Neural cell (in vitro differentiated cells): ENCODE data around the gene HOXA10. TPM values are rescaled to one million over a fixed set of nuclear protein-coding genes. Genes with fewer than 3 reads are reported as not detected.

Source experiments
- H2AFZ ChIP-seq: fragments of 200-600, 300-800 bp; sonication (generic), shearing (Covaris generic); 2 replicates; pipeline ENCODE4 v1.6.0; 2014; ENCODE audit warnings: low read depth, mild to moderate bottlenecking, antibody characterized with exemption, low read length, moderate library complexity
- H3F3A ChIP-seq: fragments of 200-600 bp; shearing (Covaris generic); 2 replicates; pipeline ENCODE4 v1.6.1; 2016; ENCODE audit warnings: mild to moderate bottlenecking, moderate library complexity, mixed read lengths, antibody characterized with exemption, low read length; ENCODE audit not compliant: insufficient read depth, poor library complexity, severe bottlenecking
- H3K27ac ChIP-seq: fragments of 200-600, 300-800 bp; sonication (generic), shearing (Covaris generic); 2 replicates; pipeline ENCODE4 v1.5.1; 2014; ENCODE audit warnings: mild to moderate bottlenecking, low read length, moderate library complexity
- H3K27me3 ChIP-seq: fragments of 300-800, 200-600 bp; sonication (generic), shearing (Covaris generic); 2 replicates; pipeline ENCODE4 v1.6.0; 2014; ENCODE audit warnings: mild to moderate bottlenecking, low read depth, low read length, moderate library complexity; ENCODE audit not compliant: insufficient read depth
- H3K36me3 ChIP-seq: fragments of 300-800, 200-600 bp; sonication (generic), shearing (Covaris generic); 2 replicates; pipeline ENCODE4 v1.5.1; 2014; ENCODE audit warnings: mild to moderate bottlenecking, antibody characterized with exemption, low read length, moderate library complexity; ENCODE audit not compliant: insufficient read depth
- H3K4me2 ChIP-seq: fragments of 300-800, 200-600 bp; sonication (generic), shearing (Covaris generic); 2 replicates; pipeline ENCODE4 v1.6.0; 2014; ENCODE audit warnings: mild to moderate bottlenecking, low read length
- H3K4me3 ChIP-seq: fragments of 300-800, 200-600 bp; sonication (generic), shearing (Covaris generic); 2 replicates; pipeline ENCODE4 v1.5.1; 2014; ENCODE audit warnings: mild to moderate bottlenecking, low read length, moderate library complexity
- H3K79me2 ChIP-seq: fragments of 200-600 bp; shearing (Covaris generic); replicated peaks from 2 replicates; pipeline ENCODE4 v1.6.0; 2014; ENCODE audit warnings: mild to moderate bottlenecking, low read length, moderate library complexity; ENCODE audit not compliant: insufficient read depth
- H3K9ac ChIP-seq: fragments of 300-800, 200-600 bp; sonication (generic), shearing (Covaris generic); 2 replicates; pipeline ENCODE4 v1.6.1; 2016; ENCODE audit warnings: mild to moderate bottlenecking, low read length, mixed read lengths
- H3K9me2 ChIP-seq: fragments of 200-600 bp; shearing (Covaris generic); 2 replicates; pipeline ENCODE4 v1.6.1; 2016; ENCODE audit warnings: mild to moderate bottlenecking, low read length, mixed read lengths; ENCODE audit not compliant: insufficient read depth
- H3K9me3 ChIP-seq: fragments of 200-600, 300-800 bp; sonication (generic), shearing (Covaris generic); 2 replicates; pipeline ENCODE4 v1.6.1; 2016; ENCODE audit warnings: mild to moderate bottlenecking, mixed run types, low read length, moderate library complexity, mixed read lengths
- H4K20me1 ChIP-seq: fragments of 200-600 bp; shearing (Covaris generic); 2 replicates; pipeline ENCODE4 v1.6.1; 2016; ENCODE audit warnings: mild to moderate bottlenecking, mixed run types; ENCODE audit not compliant: insufficient read depth
- EP300 ChIP-seq: fragments of 450-650 bp; conservative IDR thresholded peaks from 2 replicates; pipeline ENCODE4 v1.6.1; 2014; ENCODE audit warnings: antibody characterized with exemption, mild to moderate bottlenecking, moderate library complexity; ENCODE audit not compliant: poor library complexity, severe bottlenecking
- EZH2 ChIP-seq: fragments of 200-600, 300-800 bp; shearing (Covaris generic), sonication (generic); IDR thresholded peaks from 2 replicates; pipeline ENCODE4 v1.6.1; 2014; ENCODE audit warnings: antibody characterized with exemption, low read length, borderline replicate concordance, mild to moderate bottlenecking; ENCODE audit not compliant: insufficient read depth, poor library complexity, severe bottlenecking
- MXI1 ChIP-seq: fragments of 450-650 bp; conservative IDR thresholded peaks from 2 replicates; pipeline ENCODE4 v1.6.1; 2014; ENCODE audit warnings: antibody characterized with exemption, mild to moderate bottlenecking; ENCODE audit not compliant: poor library complexity, severe bottlenecking
- POLR2AphosphoS5 ChIP-seq: IDR thresholded peaks from 2 replicates; pipeline ENCODE4 v1.6.1; 2012
- RAD21 ChIP-seq: fragments of 450-650 bp; conservative IDR thresholded peaks from 2 replicates; pipeline ENCODE4 v1.6.1; 2014; ENCODE audit warnings: antibody characterized with exemption, mild to moderate bottlenecking, moderate library complexity
- SMC3 ChIP-seq: fragments of 450-650 bp; conservative IDR thresholded peaks from 2 replicates; pipeline ENCODE4 v1.6.1; 2014; ENCODE audit warnings: antibody characterized with exemption, mild to moderate bottlenecking, moderate library complexity; ENCODE audit not compliant: poor library complexity
- TAF1 ChIP-seq: IDR thresholded peaks from 2 replicates; pipeline ENCODE4 v1.6.1; 2012; ENCODE audit warnings: low read depth
- polyA plus RNA-seq: library from polyadenylated mRNA; depleted of rRNA; stranded (reverse); fragments of >200 nt; gene quantifications from 2 replicates; pipeline ENCODE4 v1.2.3, GENCODE V29; 2014
- TF ChIP-seq, protein P1 (sequence below): fragments of 450-650 bp; IDR thresholded peaks from 2 replicates; pipeline ENCODE4 v1.5.1; 2014; ENCODE audit warnings: antibody characterized with exemption, mild to moderate bottlenecking, moderate library complexity; ENCODE audit not compliant: poor library complexity, severe bottlenecking
- TF ChIP-seq, protein P2 (sequence below): IDR thresholded peaks from 2 replicates; pipeline ENCODE4 v1.6.1; 2012; ENCODE audit warnings: borderline replicate concordance

The HOXA10 gene
- polyA plus RNA-seq, 1 donor from 2014 or later: not detected

DNA sequence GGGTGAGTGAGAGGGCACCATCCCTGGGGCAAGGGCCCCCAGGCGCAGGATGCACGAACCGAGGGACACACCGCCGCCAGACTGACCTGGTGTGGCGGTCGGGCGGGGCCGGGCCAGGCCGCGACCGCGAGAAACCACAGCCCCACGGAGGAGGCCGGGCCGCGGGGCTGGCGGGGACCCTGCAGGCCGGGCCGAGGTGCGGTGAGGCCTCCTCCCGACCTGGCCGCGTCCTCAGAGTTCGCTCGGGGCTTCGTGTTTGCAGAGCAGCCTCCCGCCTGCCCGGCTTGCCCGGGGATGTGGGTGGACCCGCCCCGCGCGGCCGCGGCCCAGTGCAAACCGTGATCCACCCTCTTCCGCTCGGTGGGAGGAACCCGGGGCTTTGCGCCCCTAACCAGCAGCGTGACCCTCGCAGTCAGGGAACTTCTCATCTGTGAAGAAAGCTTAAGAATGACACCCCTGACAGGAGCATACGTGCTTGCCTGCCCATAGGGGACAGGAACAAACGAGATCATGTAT lies 46.4 kb upstream of the HOXA10 start:
- H2AFZ ChIP-seq: no peak overlapping the region
- no peaks in the 10 kb centered on the region for H3K79me2 ChIP-seq
- H3K4me3 ChIP-seq: no peak overlapping the region
- no peak overlapping the region for H3K27ac ChIP-seq
- no peaks in the 10 kb centered on the region for H3K36me3 ChIP-seq
- no peaks in the 10 kb centered on the region for H3K9me3 ChIP-seq
- H3F3A ChIP-seq: no peaks in the 10 kb centered on the region
- no peak overlapping the region for H3K4me2 ChIP-seq
- no peaks in the 10 kb centered on the region for H3K9me2 ChIP-seq
- peaks cover 98% of the 10 kb centered on the region for H3K27me3 ChIP-seq
- H3K9ac ChIP-seq: no peak overlapping the region
- TF ChIP-seq, protein P1, sequence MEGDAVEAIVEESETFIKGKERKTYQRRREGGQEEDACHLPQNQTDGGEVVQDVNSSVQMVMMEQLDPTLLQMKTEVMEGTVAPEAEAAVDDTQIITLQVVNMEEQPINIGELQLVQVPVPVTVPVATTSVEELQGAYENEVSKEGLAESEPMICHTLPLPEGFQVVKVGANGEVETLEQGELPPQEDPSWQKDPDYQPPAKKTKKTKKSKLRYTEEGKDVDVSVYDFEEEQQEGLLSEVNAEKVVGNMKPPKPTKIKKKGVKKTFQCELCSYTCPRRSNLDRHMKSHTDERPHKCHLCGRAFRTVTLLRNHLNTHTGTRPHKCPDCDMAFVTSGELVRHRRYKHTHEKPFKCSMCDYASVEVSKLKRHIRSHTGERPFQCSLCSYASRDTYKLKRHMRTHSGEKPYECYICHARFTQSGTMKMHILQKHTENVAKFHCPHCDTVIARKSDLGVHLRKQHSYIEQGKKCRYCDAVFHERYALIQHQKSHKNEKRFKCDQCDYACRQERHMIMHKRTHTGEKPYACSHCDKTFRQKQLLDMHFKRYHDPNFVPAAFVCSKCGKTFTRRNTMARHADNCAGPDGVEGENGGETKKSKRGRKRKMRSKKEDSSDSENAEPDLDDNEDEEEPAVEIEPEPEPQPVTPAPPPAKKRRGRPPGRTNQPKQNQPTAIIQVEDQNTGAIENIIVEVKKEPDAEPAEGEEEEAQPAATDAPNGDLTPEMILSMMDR: no peak
- TF ChIP-seq EZH2: no peak
- no peak for TF ChIP-seq TAF1
- TF ChIP-seq EP300: no peak
- H4K20me1 ChIP-seq: no peaks in the 10 kb centered on the region

DNA sequence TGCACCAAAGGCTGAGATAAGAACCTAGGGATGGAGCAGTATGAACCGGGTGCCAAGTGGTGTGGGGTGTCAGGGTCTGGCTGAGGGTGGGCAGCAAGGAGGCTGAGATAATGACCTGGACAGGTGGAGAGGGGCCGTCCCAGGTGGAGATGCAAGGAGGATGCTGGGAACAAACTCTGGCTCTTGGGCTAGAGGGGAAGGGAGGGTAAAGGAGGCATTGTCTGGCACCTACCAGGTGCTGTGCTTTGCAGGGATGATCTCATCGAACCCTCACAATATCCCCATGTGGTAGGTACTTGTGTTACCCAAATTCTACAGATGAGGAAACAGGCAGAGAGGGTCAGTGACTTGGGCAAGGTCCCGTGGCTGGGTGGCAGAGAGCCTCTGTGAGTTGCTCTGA lies 45.7 kb upstream of the HOXA10 start:
- Histone ChIP-seq H2AFZ (no peak overlapping the region), H3K9ac (no peak overlapping the region), H3K36me3 (no peaks in the 10 kb centered on the region), H3K4me2 (no peak overlapping the region), H3K9me3 (no peaks in the 10 kb centered on the region), H3K9me2 (no peaks in the 10 kb centered on the region), H3K4me3 (no peak overlapping the region), H3K79me2 (no peaks in the 10 kb centered on the region), H3F3A (no peaks in the 10 kb centered on the region), H3K27me3 (peaks cover 98% of the 10 kb centered on the region), H4K20me1 (no peaks in the 10 kb centered on the region), H3K27ac (no peak overlapping the region)
- TF ChIP-seq POLR2AphosphoS5 (no peak), SMC3 (no peak), EZH2 (no peak), RAD21 (no peak), EP300 (no peak), MXI1 (no peak)
- TF ChIP-seq, protein P2, sequence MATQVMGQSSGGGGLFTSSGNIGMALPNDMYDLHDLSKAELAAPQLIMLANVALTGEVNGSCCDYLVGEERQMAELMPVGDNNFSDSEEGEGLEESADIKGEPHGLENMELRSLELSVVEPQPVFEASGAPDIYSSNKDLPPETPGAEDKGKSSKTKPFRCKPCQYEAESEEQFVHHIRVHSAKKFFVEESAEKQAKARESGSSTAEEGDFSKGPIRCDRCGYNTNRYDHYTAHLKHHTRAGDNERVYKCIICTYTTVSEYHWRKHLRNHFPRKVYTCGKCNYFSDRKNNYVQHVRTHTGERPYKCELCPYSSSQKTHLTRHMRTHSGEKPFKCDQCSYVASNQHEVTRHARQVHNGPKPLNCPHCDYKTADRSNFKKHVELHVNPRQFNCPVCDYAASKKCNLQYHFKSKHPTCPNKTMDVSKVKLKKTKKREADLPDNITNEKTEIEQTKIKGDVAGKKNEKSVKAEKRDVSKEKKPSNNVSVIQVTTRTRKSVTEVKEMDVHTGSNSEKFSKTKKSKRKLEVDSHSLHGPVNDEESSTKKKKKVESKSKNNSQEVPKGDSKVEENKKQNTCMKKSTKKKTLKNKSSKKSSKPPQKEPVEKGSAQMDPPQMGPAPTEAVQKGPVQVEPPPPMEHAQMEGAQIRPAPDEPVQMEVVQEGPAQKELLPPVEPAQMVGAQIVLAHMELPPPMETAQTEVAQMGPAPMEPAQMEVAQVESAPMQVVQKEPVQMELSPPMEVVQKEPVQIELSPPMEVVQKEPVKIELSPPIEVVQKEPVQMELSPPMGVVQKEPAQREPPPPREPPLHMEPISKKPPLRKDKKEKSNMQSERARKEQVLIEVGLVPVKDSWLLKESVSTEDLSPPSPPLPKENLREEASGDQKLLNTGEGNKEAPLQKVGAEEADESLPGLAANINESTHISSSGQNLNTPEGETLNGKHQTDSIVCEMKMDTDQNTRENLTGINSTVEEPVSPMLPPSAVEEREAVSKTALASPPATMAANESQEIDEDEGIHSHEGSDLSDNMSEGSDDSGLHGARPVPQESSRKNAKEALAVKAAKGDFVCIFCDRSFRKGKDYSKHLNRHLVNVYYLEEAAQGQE: no peak

DNA sequence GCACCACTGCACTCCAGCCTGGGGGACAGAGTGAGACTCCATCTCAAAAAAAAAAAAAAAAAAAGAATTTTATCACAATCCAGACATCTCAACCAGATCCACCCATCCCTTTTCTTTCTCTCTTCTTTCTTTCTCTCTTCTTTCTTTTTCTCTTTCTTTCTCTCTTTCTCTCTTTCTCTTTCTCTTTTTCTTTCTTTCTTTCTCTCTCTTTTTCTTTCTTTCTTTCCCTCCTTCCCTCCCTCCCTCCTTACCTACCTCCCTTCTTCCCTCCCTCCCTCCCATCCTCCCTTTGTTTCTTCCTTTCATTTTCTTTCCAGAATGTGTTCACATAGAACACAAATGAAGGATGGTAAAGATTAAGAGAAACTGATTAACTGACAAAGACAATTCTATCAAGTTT lies 43.8 kb upstream of the HOXA10 start:
- no peak overlapping the region for H3K9ac ChIP-seq
- TF ChIP-seq, protein P2: no peak
- TF ChIP-seq MXI1 (no peak), TAF1 (no peak), POLR2AphosphoS5 (no peak), RAD21 (no peak), SMC3 (no peak)
- TF ChIP-seq, protein P1: no peak
- H3K36me3 ChIP-seq: no peaks in the 10 kb centered on the region
- H2AFZ ChIP-seq: no peak overlapping the region
- no peaks in the 10 kb centered on the region for H3K9me2 ChIP-seq
- H3K4me2 ChIP-seq: no peak overlapping the region
- H3K4me3 ChIP-seq: no peak overlapping the region
- H3K27ac ChIP-seq: no peak overlapping the region
- H4K20me1 ChIP-seq: no peaks in the 10 kb centered on the region
- H3K79me2 ChIP-seq: no peaks in the 10 kb centered on the region
- H3K27me3 ChIP-seq: peaks cover 98% of the 10 kb centered on the region
- no peaks in the 10 kb centered on the region for H3K9me3 ChIP-seq
- no peaks in the 10 kb centered on the region for H3F3A ChIP-seq
